Aorta (tissue), 5 donors: Measurements from ENCODE around the gene TMEM165. TPM values are rescaled to one million over a fixed set of nuclear protein-coding genes. Genes with fewer than 3 reads are reported as not detected.

Source experiments
- ATAC-seq: fragments of 200-7000 bp; cut with Tn5 transposase; one replicate; pipeline ENCODE4 v1.9.1; 2022; ENCODE audit warnings: moderate library complexity; ENCODE audit not compliant: low FRiP score
- DNase-seq, 2 donors: peaks; one replicate each; pipeline ENCODE4 v3.0.0-alpha.2; 2020
- H3K27ac ChIP-seq, 2 donors: one replicate each; pipeline ENCODE4 v1.5.1; 2013; ENCODE audit warnings: low read length in 2 of 2, mild to moderate bottlenecking in 2 of 2, moderate library complexity in 2 of 2, control low read depth in 1 of 2, inconsistent platforms in 1 of 2, low read depth in 1 of 2
- H3K27me3 ChIP-seq, 2 donors: one replicate each; pipeline ENCODE4 v1.6.1; 2013; ENCODE audit warnings: control low read depth in 1 of 2, low read length in 1 of 2, mild to moderate bottlenecking in 1 of 2, moderate library complexity in 1 of 2; ENCODE audit not compliant: insufficient read depth in 2 of 2, control insufficient read depth in 1 of 2
- H3K36me3 ChIP-seq, 2 donors: one replicate each; pipeline ENCODE4 v1.6.1; 2013; ENCODE audit warnings: control low read depth in 1 of 2, low read length in 1 of 2, mild to moderate bottlenecking in 1 of 2; ENCODE audit not compliant: insufficient read depth in 2 of 2, control insufficient read depth in 1 of 2
- H3K4me1 ChIP-seq, 2 donors: one replicate each; pipeline ENCODE4 v1.6.1; 2013; ENCODE audit warnings: low read length in 2 of 2, control low read depth in 1 of 2, mild to moderate bottlenecking in 1 of 2, moderate library complexity in 1 of 2; ENCODE audit not compliant: insufficient read depth in 2 of 2, control insufficient read depth in 1 of 2
- H3K4me3 ChIP-seq, 2 donors: one replicate each; pipeline ENCODE4 v1.5.1; 2013; ENCODE audit warnings: low read length in 2 of 2, control low read depth in 1 of 2, mild to moderate bottlenecking in 1 of 2
- H3K9me3 ChIP-seq: one replicate; pipeline ENCODE4 v1.6.1; 2013; ENCODE audit warnings: mild to moderate bottlenecking, low read length; ENCODE audit not compliant: control insufficient read depth
- WGBS, 2 donors: extraction: QIAGEN DNeasy Blood & Tissue Kit; methylation state at CpG; one replicate each; pipeline ENCODE4 v1.1.7; 2013; 5-methylcytosine and 5-hydroxymethylcytosine counted together
- intact Hi-C, 2 donors: fragments of 100-400 bp; cut with DNase I; formaldehyde crosslinking; loops; one replicate each; pipeline versions ENCODE4 v1.14.2 to v1.15.0; 2022
- polyA plus RNA-seq, 2 donors: library from polyadenylated mRNA; stranded (reverse); fragments of 200-250 nt; gene quantifications; one replicate each; pipeline ENCODE4 v1.2.3, GENCODE V29; 2013
- total RNA-seq, 2 donors: library from RNA; stranded (reverse); fragmentation: NEBNext Ultra II Directional; extraction: Animal tissue kit (Norgen Biotek cat#: 25700); gene quantifications; one replicate each; pipeline ENCODE4 v1.2.1, GENCODE V29; 2021
- donor health status: healthy with polysubstance abuse.
- donor health status: Bipolar disorder and iron deficiency.
- donor health status: DM: no; HTN: no; CAD: no.
- donor health status: DM: no; HTN: no; CAD: no.
- donor health status: DM: yes; HTN: yes; CAD: no.

Gene TMEM165
- total and polyA plus RNA-seq, 4 donors, result 38.6 to 204 (median 133) TPM

DNA sequence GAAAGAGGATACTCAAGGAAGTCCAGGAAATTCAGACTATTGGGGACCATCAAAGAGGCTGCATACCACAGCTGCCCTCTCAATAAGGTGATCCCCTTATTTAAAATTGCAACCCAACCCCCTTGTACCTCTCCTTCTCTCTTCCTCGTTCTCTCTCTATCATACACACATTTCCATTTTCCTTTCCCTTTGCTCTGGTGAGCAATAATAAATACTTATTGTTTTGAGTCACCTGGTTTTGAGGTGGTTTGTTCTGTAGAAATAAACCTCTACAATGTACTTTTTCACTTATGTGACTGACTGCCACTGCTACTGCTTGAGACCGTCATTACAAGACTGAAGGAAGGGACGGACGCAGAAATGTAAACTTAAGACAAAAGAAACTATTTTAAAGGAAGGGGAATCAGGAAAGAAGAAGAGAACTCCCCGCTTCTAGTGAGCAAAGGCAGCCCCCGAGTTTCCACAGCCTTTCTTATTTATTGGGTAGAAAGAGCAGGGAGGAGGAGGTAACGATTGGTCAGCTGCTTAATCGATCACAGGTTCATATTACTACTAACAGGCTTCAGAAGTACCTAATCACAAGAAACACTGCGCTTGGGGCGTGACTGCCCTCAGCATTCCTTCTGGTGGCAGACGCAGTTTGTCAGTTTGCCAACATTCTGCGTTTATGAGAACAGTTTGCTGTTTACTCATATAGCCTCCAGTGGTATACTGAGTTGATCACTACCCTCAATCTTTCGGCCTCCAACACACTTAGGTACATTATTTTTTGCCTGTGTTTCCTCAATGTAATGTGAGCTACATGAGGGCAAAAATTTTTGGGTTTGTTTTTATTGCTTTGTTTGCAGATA lies 16.9 kb upstream of the TMEM165 start:
- peaks cover 0 to 3% of the 10 kb centered on the region in 2 donors for H3K36me3 ChIP-seq
- H3K9me3 ChIP-seq, result no peaks in the 10 kb centered on the region
- no peaks in the 10 kb centered on the region for H3K27me3 ChIP-seq
- H3K4me3 ChIP-seq, result no peak overlapping the region
- no peak for ATAC-seq
- H3K27ac ChIP-seq, result no peak overlapping the region
- intact Hi-C loops, result no loop called here
- 83% methylated on average over 13 of the region's 13 CpGs for WGBS, 2 donors
- H3K4me1 ChIP-seq, result no peaks in the 10 kb centered on the region
- DNase-seq, result no peak

DNA sequence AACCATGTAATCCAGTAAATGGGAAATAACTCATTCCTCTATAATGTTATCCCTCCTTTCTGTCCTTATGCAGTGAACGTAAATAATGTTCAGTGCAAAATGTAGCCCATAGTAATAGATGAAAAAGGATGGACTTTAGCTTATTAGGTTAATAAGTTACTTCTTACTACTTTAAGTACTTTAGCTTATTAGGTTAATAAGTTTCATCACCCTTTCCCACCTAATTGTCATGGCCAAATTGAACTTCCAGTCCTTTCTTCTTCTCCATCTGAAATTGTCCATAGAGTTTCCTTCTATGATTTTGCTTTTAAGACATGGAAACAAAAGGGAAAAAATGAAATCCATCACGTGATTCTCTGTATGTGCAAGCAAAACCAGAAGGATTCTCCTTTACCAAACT lies 15.2 kb upstream of the TMEM165 start:
- intact Hi-C loops, result no loop called here
- 87 to 93% methylated on average over 2 of the region's 2 CpGs for WGBS, 2 donors

DNA sequence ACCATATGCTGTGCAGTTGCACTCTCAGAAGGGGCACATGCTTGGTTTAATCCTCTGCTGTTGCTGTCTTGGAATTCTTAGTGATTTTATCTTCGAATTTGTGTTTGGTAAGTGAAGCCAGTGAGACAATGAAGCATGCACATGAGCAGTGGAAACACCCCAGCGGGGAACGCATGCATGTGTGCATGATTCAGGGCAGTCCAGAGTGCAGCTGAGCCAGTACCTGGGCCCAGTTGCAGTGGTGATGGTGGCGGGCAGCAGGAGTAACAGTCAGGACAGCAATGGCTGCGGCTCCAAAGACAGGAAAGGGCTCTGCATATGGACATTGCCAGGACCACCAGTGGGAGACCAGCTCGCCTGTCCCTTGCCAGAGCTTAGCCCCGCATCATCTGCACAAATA lies 14.3 kb upstream of the TMEM165 start:
- WGBS, 2 donors, result 93% methylated on average over 7 of the region's 7 CpGs

More for the DNA sequence above, 15.2 kb upstream of the TMEM165 start:
- Histone ChIP-seq H3K4me1 (no peaks in the 10 kb centered on the region), H3K27ac (no peak overlapping the region), H3K36me3 (peaks cover 0 to 3% of the 10 kb centered on the region in 2 donors), H3K27me3 (no peaks in the 10 kb centered on the region), H3K4me3 (no peak overlapping the region), H3K9me3 (no peaks in the 10 kb centered on the region)
- DNase-seq, result no peak
- ATAC-seq, result no peak

DNA sequence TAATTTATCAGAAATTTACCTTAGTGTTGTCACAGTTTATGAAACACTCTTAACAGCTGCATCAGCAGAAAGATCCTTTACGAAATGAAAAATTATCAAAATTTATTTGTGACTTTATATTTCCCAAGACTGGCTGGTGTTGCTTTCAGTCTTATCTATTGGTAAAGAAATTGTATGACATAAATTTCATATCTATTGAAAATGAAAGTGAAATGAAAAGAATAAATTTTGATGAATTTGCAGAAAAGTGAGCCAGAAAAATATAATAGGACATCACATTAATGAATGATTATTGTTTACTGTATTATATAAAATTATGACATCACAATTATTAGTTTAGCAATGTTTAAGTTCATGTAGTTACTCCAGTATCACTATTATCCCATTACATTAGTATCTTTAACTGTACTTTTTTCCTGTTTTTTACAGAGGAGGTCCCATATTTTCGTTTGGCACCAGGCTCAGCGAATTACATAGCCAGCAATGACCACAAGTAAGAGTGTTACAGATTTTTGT lies 13.2 kb upstream of the TMEM165 start:
- Histone ChIP-seq H3K4me1 (no peaks in the 10 kb centered on the region), H3K27ac (no peak overlapping the region), H3K36me3 (peaks cover 0 to 3% of the 10 kb centered on the region in 2 donors), H3K4me3 (no peak overlapping the region), H3K9me3 (no peaks in the 10 kb centered on the region), H3K27me3 (no peaks in the 10 kb centered on the region)
- DNase-seq (no peak), ATAC-seq (no peak)
- 89 to 94% methylated on average over 3 of the region's 3 CpGs for WGBS, 2 donors
- intact Hi-C loops, result no loop called here

More for the DNA sequence above, 14.3 kb upstream of the TMEM165 start:
- intact Hi-C loops, result no loop called here
- H3K4me3 ChIP-seq, result no peak overlapping the region
- ATAC-seq (no peak), DNase-seq (no peak)
- H3K9me3 ChIP-seq, result no peaks in the 10 kb centered on the region
- H3K27me3 ChIP-seq, result no peaks in the 10 kb centered on the region
- H3K36me3 ChIP-seq, result peaks cover 0 to 3% of the 10 kb centered on the region in 2 donors
- H3K27ac ChIP-seq, result no peak overlapping the region
- H3K4me1 ChIP-seq, result no peaks in the 10 kb centered on the region

DNA sequence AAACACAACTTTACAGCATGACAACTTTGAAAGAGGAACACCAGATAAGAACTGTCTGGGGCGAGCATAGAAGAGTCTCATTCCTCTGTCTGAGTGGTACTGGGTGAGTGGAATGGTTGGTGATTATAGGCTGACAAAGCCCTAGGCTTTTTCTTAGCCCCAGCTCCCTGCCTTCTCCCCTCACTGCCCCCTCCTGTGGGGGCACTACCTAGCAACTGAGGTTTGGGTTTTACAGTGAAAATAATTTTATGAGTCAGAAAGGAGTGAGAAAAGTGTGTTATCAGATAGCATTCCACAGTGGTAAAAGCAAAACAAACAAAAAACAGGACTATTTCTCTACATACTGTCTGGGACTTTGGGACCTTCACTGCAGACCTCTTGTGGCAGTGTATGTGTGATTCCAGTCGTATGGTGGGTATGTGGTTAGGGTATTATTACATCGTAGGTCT lies 10.5 kb upstream of the TMEM165 start:
- intact Hi-C loops, result no loop called here
- DNase-seq, result no peak
- no peak for ATAC-seq

DNA sequence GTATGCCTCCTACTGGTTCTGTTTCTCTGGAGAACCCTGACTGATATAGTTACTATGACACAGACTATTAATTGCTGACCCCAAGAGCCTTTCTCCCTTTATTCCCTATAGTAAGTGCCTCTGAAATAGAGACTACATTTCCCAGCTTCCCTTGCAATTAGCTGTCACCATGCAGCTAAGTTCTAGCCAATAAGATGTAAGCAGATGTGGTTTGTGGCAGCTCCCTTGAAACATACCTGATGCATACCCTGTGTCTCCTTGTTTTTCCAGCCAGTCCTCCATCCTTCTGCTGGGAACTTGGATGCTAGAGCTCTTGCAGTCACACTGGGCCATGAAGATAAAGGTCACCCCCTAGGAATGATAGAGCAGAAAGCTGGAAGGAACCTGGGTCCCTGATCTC lies 9.7 kb upstream of the TMEM165 start:
- H3K9me3 ChIP-seq, result no peaks in the 10 kb centered on the region
- ATAC-seq, result no peak
- intact Hi-C loops, result no loop called here
- no peak overlapping the region for H3K4me3 ChIP-seq
- no peak overlapping the region for H3K27ac ChIP-seq
- H3K36me3 ChIP-seq, result peaks cover 0 to 3% of the 10 kb centered on the region in 2 donors
- H3K4me1 ChIP-seq, result no peaks in the 10 kb centered on the region
- H3K27me3 ChIP-seq, result no peaks in the 10 kb centered on the region
- DNase-seq, result no peak

More for the DNA sequence above, 10.5 kb upstream of the TMEM165 start:
- Histone ChIP-seq H3K4me1 (no peaks in the 10 kb centered on the region), H3K27me3 (no peaks in the 10 kb centered on the region), H3K4me3 (no peak overlapping the region), H3K27ac (no peak overlapping the region), H3K9me3 (no peaks in the 10 kb centered on the region), H3K36me3 (peaks cover 0 to 3% of the 10 kb centered on the region in 2 donors)
- 70 to 74% methylated on average over 3 of the region's 3 CpGs for WGBS, 2 donors

DNA sequence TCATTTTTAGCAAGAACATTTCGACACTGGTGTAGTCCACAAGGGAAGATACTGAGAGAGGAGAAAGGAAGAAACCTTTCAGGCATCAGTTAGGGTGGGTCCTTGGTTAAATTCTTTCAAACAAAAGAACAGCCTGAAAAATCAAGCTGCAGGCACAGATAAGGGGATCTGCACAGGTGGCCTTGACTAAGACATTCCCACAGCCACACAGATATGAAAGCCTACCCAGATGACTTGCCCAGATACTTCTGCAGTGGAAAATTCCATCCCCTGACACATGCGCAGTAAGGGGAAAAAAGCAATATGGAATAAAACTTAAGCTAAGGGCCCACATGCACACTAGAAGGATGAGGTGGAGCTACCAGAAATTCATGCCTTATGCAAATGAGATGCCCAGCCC lies 8.9 kb upstream of the TMEM165 start:
- Histone ChIP-seq H3K27me3 (no peaks in the 10 kb centered on the region), H3K4me1 (no peaks in the 10 kb centered on the region), H3K4me3 (no peak overlapping the region), H3K9me3 (no peaks in the 10 kb centered on the region), H3K27ac (no peak overlapping the region), H3K36me3 (no peaks in the 10 kb centered on the region)
- intact Hi-C loops, result no loop called here
- DNase-seq, result no peak
- no peak for ATAC-seq
- 89 to 100% methylated on average over 2 of the region's 2 CpGs for WGBS, 2 donors

DNA sequence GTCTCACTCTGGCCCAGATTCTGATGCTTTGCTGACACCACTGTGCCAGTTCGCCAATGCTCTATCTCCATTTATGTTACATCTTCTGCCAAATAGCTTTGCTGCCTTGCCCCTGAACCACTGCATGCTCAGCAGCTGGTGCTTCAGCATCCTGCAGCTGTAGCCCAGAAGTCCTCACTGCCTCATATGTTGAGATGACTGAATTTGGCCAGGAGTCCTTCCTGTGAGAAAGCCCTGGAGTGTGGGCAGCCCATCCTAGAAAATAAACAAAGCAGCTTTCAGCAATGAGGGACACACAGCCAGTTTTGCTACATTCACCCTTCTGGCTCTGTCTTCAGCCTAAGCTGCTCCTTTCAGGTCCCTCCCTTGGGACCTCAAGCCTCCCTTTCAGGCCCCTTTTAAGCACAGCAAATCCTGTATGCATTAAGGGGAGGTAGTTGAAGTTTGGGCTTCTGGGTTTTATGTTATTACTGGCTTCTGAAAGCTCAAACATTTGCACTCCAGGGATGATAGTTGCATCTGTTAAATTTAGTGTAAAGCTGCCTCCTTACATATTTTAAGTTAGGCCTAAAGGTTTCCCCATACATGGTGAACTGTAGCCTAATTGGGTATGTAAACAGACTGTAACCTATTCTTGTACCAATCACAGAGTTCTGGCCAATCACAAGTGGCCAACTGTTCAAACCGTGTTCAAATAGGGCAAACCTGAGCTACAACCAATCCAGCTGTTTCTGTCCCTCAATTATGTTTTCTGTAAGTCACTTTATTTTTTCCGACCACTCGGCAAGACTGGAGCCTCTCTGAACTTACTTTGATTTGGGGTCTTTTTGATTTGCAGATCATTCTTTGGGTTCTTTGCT lies 2.1 kb upstream of the TMEM165 start:
- no peak overlapping the region for H3K27ac ChIP-seq
- intact Hi-C loops, result no loop called here
- H3K4me1 ChIP-seq, result no peaks in the 10 kb centered on the region
- WGBS, 2 donors, result 86 to 90% methylated on average over 4 of the region's 4 CpGs
- H3K4me3 ChIP-seq, result no peak overlapping the region
- no peak for ATAC-seq
- H3K27me3 ChIP-seq, result no peaks in the 10 kb centered on the region
- H3K9me3 ChIP-seq, result no peaks in the 10 kb centered on the region
- no peaks in the 10 kb centered on the region for H3K36me3 ChIP-seq
- DNase-seq, result no peak
